Activated CD8-positive, alpha-beta memory T cell treated with anti-CD3 and anti-CD28 coated beads for 1 hour (primary cell): ENCODE results near the gene FOXN4.

Experiments used
- DNase-seq, 2 donors: peaks; one replicate each; pipeline ENCODE4 v3.0.0-alpha.2; 2020; ENCODE audit warnings: low read depth in 1 of 2; ENCODE audit errors: extremely low read depth in 1 of 2

FOXN4 gene

GRCh38 chr12:109261087-109261486 is 48.0 kb downstream of the FOXN4 start:
- no peak for DNase-seq

- DNase-seq = no peak
These were observed 49.6 kb downstream of the FOXN4 start for GRCh38 chr12:109259545-109259895.

GRCh38 chr12:109258607-109259544 is 50.2 kb downstream of the FOXN4 start:
- DNase-seq = no peak

GRCh38 chr12:109258201-109258600 is 50.9 kb downstream of the FOXN4 start:
- no peak for DNase-seq

- no peak for DNase-seq
These were observed 53.1 kb downstream of the FOXN4 start for GRCh38 chr12:109256011-109256410.

GRCh38 chr12:109255377-109255776 is 53.7 kb downstream of the FOXN4 start:
- no peak for DNase-seq

GRCh38 chr12:109253913-109254544 is 55.1 kb downstream of the FOXN4 start:
- DNase-seq = no peak

GRCh38 chr12:109252799-109253198 is 56.3 kb downstream of the FOXN4 start:
- DNase-seq = no peak

GRCh38 chr12:109250523-109250922 is 58.6 kb downstream of the FOXN4 start:
- no peak for DNase-seq

GRCh38 chr12:109247831-109248654 is 61.0 kb downstream of the FOXN4 start:
- no peak for DNase-seq

GRCh38 chr12:109246221-109246620 is 62.9 kb downstream of the FOXN4 start:
- DNase-seq = no peak

- DNase-seq = no peak
These were observed 65.0 kb downstream of the FOXN4 start for GRCh38 chr12:109244073-109244472.

GRCh38 chr12:109241936-109242335 is 67.1 kb downstream of the FOXN4 start:
- no peak for DNase-seq

- no peak for DNase-seq
These were observed 68.7 kb downstream of the FOXN4 start for GRCh38 chr12:109240365-109240764.

GRCh38 chr12:109239691-109240090 is 69.4 kb downstream of the FOXN4 start:
- DNase-seq = no peak

GRCh38 chr12:109239179-109239578 is 69.9 kb downstream of the FOXN4 start:
- DNase-seq = no peak

- no peak for DNase-seq
These were observed 72.8 kb downstream of the FOXN4 start for GRCh38 chr12:109236257-109236656.

GRCh38 chr12:109234012-109234411 is 75.1 kb downstream of the FOXN4 start:
- DNase-seq = no peak

GRCh38 chr12:109232731-109233130 is 76.4 kb downstream of the FOXN4 start:
- DNase-seq = no peak

GRCh38 chr12:109230193-109230592 is 78.9 kb downstream of the FOXN4 start:
- no peak for DNase-seq

- no peak for DNase-seq
These were observed 80.4 kb downstream of the FOXN4 start for GRCh38 chr12:109228664-109229063.
